ENCODE results near the gene SNAP47. TPM values are rescaled to one million over a fixed set of nuclear protein-coding genes. Genes with fewer than 3 reads are reported as not detected.

The SNAP47 gene
- total and polyA plus RNA-seq, 3 experiments from 2014 or later, result 27.0 to 47.4 (median 28.4) TPM

DNA sequence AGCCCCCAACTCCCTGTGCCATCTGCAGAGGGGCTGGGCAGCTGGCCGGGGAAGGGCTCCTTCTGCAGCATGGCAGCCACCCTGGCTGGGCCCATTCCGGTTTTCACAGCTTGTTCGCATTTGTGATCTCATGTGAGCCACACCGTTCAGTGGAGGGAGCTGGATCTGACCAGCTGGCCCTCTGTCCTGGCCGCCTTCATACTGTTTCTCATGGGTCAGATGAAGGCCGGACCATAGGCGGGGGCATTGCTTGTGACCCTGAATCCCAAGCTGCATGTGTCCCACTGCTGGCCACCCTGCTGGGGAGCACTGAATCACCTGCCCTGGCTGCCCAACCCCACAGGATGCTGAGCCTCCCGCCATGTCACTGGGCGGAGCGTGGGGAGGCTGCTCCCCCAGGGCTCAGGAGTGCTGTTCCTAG, 43.8 kb downstream of the SNAP47 start:
- Histone ChIP-seq H3K27ac (ENCODE audit: low read depth, low read length) (no peak overlapping the region), H3K36me3 (ENCODE audit: insufficient read depth, low read length) (peaks cover 10% of the 10 kb centered on the region), H3K4me1 (ENCODE audit: insufficient read depth, low read length) (peaks cover 10% of the 10 kb centered on the region), H3K4me3 (ENCODE audit: low read length) (no peak overlapping the region), H3K9me3 (ENCODE audit: low read length) (no peaks in the 10 kb centered on the region), H3K27me3 (ENCODE audit: insufficient read depth, low read length, poor library complexity, severe bottlenecking) (no peaks in the 10 kb centered on the region)
- POLR2A ChIA-PET, result interaction anchor here (1.0 kb wide), 1 partner anchor 13 kb away, joined by 3 read pairs; no protein-coding TSS in a partner anchor
- CTCF ChIA-PET, result interaction anchor here (1.2 kb wide), 1 partner anchor 9 kb away, joined by 3 read pairs; no protein-coding TSS in a partner anchor
- Mint-ChIP-seq H3K4me3 (no peak overlapping the region), H3K9me3 (no peaks in the 10 kb centered on the region), H3K27me3 (no peaks in the 10 kb centered on the region), H3K4me1 (peaks cover 9 to 26% (median 14%) of the 10 kb centered on the region in 3 donors), H3K36me3 (peaks cover 0 to 37% (median 9%) of the 10 kb centered on the region in 3 donors), H3K27ac (peak overlapping the region in 1 of 8 donors; percentile 2)
- DNase-seq, result no peak

DNA sequence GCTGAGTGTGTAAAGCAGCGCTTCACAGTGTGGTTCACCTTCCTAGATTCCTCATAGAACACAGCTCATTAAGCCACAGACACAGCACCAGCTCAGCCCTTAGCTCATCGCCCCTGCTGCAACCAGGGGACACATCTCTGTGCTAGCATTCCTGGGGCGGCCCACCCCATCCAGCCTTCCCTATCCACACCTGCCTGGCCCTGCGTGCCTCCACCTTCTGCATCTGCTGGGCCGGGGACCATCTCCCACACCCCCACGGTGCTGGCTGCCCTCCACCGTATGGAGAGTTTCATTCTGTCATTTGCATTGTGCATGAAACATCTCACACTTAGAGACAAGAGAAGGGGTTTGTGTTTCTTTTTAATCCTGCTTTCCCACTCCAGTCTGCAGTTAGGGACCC, 44.5 kb downstream of the SNAP47 start:
- H3K36me3 ChIP-seq (ENCODE audit: insufficient read depth, low read length), result peaks cover 10% of the 10 kb centered on the region
- Mint-ChIP-seq H3K4me3 (no peak overlapping the region), H3K36me3 (peaks cover 0 to 35% (median 9%) of the 10 kb centered on the region in 3 donors), H3K27ac (peak overlapping the region in 1 of 8 donors; percentile 25), H3K9me3 (no peaks in the 10 kb centered on the region), H3K4me1 (peaks cover 2 to 20% (median 8%) of the 10 kb centered on the region in 3 donors), H3K27me3 (no peaks in the 10 kb centered on the region)
- no peak overlapping the region for H3K4me3 ChIP-seq (ENCODE audit: low read length)
- ChIA-PET CTCF (interaction anchor here (1.2 to 1.5 kb wide), 2 partner anchors 8 to 14 kb away, joined by 3 to 4 read pairs; no protein-coding TSS in a partner anchor), POLR2A (no interaction called here)
- peaks cover 3% of the 10 kb centered on the region for H3K4me1 ChIP-seq (ENCODE audit: insufficient read depth, low read length)
- no peaks in the 10 kb centered on the region for H3K9me3 ChIP-seq (ENCODE audit: low read length)
- H3K27me3 ChIP-seq (ENCODE audit: insufficient read depth, low read length, poor library complexity, severe bottlenecking), result no peaks in the 10 kb centered on the region
- DNase-seq, result no peak
- no peak overlapping the region for H3K27ac ChIP-seq (ENCODE audit: low read depth, low read length)

DNA sequence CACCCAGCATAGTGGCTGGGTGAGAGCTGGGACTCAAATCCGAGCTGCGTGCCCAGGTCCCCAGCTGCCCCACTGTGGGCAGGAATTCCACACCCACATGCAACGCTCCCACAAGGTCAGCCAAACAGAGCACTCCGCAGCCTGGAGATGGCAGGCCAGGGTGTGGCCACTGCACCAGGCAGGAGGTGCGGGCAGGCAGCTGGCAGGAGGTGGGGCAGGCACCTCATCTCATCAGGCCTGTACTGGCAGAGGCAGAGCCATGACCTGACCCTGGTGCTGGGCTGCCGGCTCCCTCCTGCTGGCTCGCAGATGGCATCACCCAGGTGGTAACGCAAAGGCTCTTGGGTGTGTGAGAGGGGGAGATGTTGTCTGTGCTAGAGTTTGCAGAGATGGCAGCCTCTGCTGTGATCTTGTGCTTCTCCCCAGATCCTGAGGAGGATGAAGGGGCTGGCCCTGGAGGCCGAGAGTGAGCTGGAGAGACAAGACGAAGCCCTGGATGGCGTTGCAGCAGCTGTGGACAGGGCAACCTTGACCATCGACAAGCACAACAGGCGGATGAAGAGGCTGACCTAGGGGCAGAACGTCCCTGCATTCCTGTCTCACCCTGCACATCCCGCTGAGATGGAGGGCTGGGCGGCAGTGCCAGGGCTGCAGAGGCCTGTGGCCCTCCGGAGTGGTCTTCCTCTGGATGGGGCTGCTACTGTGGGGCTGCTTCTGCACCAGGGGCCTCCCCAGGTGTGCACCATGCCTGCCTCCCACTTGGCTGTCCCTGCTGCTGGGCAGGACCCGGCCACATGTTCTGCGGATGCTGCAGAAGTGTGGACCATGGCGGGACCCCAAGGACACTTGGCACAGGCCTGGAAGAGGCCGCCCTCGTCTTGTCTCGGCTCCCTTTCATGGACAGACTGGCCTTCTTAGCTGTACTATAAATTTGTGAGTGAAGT, 45.1 kb downstream of the SNAP47 start:
- Histone ChIP-seq H3K36me3 (ENCODE audit: insufficient read depth, low read length) (peaks cover 10% of the 10 kb centered on the region), H3K27ac (ENCODE audit: low read depth, low read length) (no peak overlapping the region), H3K4me1 (ENCODE audit: insufficient read depth, low read length) (no peaks in the 10 kb centered on the region), H3K27me3 (ENCODE audit: insufficient read depth, low read length, poor library complexity, severe bottlenecking) (no peaks in the 10 kb centered on the region), H3K4me3 (ENCODE audit: low read length) (no peak overlapping the region), H3K9me3 (ENCODE audit: low read length) (no peaks in the 10 kb centered on the region)
- ChIA-PET CTCF (interaction anchor here (1.5 kb wide), 1 partner anchor 14 kb away, joined by 4 read pairs; no protein-coding TSS in a partner anchor), POLR2A (no interaction called here)
- Mint-ChIP-seq H3K4me3 (no peak overlapping the region), H3K27ac (no peak overlapping the region), H3K9me3 (no peaks in the 10 kb centered on the region), H3K36me3 (peaks cover 0 to 35% (median 9%) of the 10 kb centered on the region in 3 donors), H3K4me1 (peaks cover 0 to 13% (median 6%) of the 10 kb centered on the region in 3 donors), H3K27me3 (no peaks in the 10 kb centered on the region)
- DNase-seq, result no peak

DNA sequence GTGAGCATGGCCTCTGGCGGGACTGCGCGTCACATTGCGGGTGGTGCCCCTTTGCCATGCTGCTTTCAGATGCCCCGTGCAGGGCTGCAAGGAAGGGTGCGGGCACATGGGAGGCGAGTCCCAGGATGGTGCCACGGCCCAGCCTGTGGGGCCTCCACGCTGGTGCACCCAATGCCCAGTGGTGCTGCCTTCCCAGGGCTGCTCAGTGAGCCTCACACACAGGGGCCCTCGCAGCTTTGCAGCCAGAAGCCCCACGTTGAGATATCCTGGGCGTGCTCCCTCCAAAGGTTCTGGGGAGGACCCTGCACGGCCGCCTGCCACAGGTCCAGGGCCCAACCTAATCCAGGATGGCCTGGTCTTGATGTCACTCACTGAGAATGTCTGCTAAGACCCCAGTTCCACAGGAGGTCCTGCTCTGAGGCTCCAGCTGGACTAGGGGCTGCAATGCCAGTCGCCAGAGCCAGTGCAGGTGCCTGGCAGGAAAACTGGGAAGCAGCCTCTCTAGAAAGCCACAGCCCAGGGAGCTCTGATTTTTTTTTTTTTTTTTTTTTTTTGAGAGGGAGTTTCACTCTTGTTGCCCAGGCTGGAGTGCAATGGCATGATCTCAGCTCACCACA, 46.2 kb downstream of the SNAP47 start:
- Mint-ChIP-seq H3K36me3 (peaks cover 0 to 30% (median 7%) of the 10 kb centered on the region in 3 donors), H3K9me3 (no peaks in the 10 kb centered on the region), H3K4me1 (peaks cover 0 to 12% (median under 1%) of the 10 kb centered on the region in 3 donors), H3K27ac (no peak overlapping the region), H3K4me3 (no peak overlapping the region), H3K27me3 (no peaks in the 10 kb centered on the region)
- Histone ChIP-seq H3K9me3 (ENCODE audit: low read length) (no peaks in the 10 kb centered on the region), H3K27ac (ENCODE audit: low read depth, low read length) (no peak overlapping the region), H3K27me3 (ENCODE audit: insufficient read depth, low read length, poor library complexity, severe bottlenecking) (no peaks in the 10 kb centered on the region), H3K4me1 (ENCODE audit: insufficient read depth, low read length) (no peaks in the 10 kb centered on the region), H3K4me3 (ENCODE audit: low read length) (no peak overlapping the region), H3K36me3 (ENCODE audit: insufficient read depth, low read length) (peaks cover 3% of the 10 kb centered on the region)
- CTCF ChIA-PET, result no interaction called here
- no peak for DNase-seq
- POLR2A ChIA-PET, result interaction anchor here (0.7 kb wide), 1 partner anchor 9 kb away, joined by 3 read pairs; no protein-coding TSS in a partner anchor

DNA sequence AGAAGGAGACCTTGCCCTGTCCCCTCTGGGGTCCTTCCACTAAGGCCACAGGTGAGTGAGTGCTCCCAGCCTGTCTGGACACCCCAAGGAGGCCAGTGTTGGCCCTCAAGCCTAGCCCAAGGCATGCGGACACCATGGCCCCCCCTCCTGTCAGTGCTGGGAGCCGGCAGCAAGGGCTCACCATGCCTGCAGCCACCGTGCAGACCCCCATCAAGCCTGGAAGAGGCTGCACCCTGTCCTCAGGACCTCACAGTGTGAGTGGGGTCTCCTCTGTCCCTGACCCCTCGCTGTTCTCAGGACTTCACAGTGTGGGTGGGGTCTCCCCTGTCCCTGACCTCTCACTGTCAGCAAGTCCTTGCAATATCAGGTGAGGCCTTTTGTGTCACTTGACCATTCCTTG, 47.0 kb downstream of the SNAP47 start:
- Histone ChIP-seq H3K9me3 (ENCODE audit: low read length) (no peaks in the 10 kb centered on the region), H3K27ac (ENCODE audit: low read depth, low read length) (no peak overlapping the region), H3K4me1 (ENCODE audit: insufficient read depth, low read length) (peaks cover 7% of the 10 kb centered on the region), H3K36me3 (ENCODE audit: insufficient read depth, low read length) (no peaks in the 10 kb centered on the region), H3K27me3 (ENCODE audit: insufficient read depth, low read length, poor library complexity, severe bottlenecking) (no peaks in the 10 kb centered on the region), H3K4me3 (ENCODE audit: low read length) (no peak overlapping the region)
- no peak for DNase-seq
- Mint-ChIP-seq H3K36me3 (peaks cover 0 to 23% (median 7%) of the 10 kb centered on the region in 3 donors), H3K4me3 (no peak overlapping the region), H3K4me1 (peaks cover 3 to 16% (median 3%) of the 10 kb centered on the region in 3 donors), H3K27me3 (no peaks in the 10 kb centered on the region), H3K9me3 (no peaks in the 10 kb centered on the region), H3K27ac (no peak overlapping the region)
- ChIA-PET CTCF (no interaction called here), POLR2A (no interaction called here)

DNA sequence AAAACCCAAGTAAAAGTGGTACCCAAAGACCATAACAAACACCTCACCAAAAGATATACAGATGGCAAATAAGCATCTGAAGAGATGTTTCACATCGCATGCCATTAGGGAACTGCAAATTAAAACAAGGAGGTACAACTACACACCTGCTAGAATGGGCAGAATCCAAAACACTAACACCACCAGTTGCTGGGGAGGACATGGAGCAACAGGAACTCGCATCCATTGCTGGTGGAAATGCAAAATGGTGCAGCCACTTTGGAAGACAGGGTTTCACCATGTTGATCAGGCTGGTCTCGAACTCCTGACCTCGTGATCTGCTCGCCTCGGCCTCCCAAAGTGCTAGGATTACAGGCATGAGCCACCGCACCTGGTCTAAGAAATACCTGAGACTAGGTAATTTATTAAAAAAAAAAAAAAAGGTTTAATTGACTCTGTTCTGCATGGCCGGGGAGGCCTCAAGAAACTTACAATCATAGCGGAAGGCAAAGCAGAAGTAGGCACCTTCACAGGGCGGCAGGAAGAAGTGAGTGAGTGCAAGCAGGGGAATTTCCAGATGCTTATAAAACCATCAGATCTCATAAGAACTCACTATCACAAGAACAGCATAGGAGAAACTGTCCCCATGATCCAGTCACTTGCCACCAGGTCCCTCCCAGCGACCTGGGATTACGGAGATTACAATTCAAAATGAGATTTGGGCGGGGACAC, 50.0 kb downstream of the SNAP47 start:
- no peak for DNase-seq
- CTCF ChIA-PET, result interaction anchor here (1.6 kb wide), 1 partner anchor 23 kb away, joined by 5 read pairs; no protein-coding TSS in a partner anchor

DNA sequence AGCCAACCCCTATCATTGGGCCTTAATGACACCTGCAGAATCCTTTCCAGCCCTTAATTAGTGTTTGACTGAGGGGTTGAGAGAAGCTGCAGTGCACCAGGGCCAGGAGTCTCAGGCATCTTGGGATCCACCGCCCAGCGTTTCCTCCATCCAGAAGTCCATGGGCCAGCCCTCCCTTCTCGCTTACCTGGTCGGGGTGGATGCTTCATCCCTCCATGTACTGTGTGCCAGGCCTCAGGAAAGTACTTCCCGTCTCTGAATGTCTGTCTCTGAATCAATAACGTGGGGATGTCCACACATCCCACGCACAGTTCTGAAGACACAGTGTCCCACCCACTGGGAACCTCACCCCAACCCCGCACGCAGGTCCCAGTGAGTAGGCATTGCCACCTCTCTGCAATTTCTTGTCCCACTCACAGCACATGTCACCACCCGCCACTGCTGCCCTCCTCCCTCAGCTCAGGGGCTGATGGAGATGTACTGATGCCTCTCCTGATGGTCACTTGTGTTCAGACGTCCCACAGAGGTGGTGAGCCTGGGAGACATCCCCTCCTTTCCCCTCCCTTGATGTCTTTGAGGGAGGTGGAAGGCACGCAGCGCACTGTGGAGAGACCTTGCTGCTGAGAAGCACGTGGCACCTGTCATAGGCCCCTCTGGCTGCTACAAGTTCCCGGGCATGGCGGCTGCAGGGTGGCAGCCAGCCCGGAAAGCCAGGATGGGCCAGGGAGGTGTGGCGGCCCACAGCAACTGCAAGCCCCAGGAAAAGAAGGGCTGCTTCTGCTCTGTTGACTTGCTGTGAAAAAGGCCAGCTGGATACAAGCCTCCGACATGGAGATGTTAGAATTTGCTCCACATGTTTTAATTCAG, 50.8 kb downstream of the SNAP47 start:
- Histone ChIP-seq H3K27me3 (ENCODE audit: insufficient read depth, low read length, poor library complexity, severe bottlenecking) (no peaks in the 10 kb centered on the region), H3K36me3 (ENCODE audit: insufficient read depth, low read length) (no peaks in the 10 kb centered on the region), H3K4me1 (ENCODE audit: insufficient read depth, low read length) (peaks cover 16% of the 10 kb centered on the region), H3K27ac (ENCODE audit: low read depth, low read length) (no peak overlapping the region), H3K4me3 (ENCODE audit: low read length) (no peak overlapping the region), H3K9me3 (ENCODE audit: low read length) (no peaks in the 10 kb centered on the region)
- Mint-ChIP-seq H3K4me1 (peaks cover 5 to 29% (median 12%) of the 10 kb centered on the region in 3 donors), H3K4me3 (peak overlapping the region; percentile 13 to 55 (median 41)), H3K36me3 (peaks cover 0 to 10% (median 4%) of the 10 kb centered on the region in 3 donors), H3K27ac (peak overlapping the region in 1 of 8 donors; percentile 55), H3K27me3 (no peaks in the 10 kb centered on the region), H3K9me3 (no peaks in the 10 kb centered on the region)
- POLR2A ChIA-PET, result no interaction called here
- no peak for DNase-seq
- CTCF ChIA-PET, result interaction anchor here (4.7 kb wide), 1 partner anchor 22 kb away, joined by 47 read pairs; no protein-coding TSS in a partner anchor

More for the DNA sequence above, 50.0 kb downstream of the SNAP47 start:
- Mint-ChIP-seq H3K9me3 (no peaks in the 10 kb centered on the region), H3K4me1 (peaks cover 5 to 29% (median 12%) of the 10 kb centered on the region in 3 donors), H3K36me3 (peaks cover 0 to 16% (median 4%) of the 10 kb centered on the region in 3 donors), H3K27me3 (no peaks in the 10 kb centered on the region), H3K4me3 (peak overlapping the region in 2 of 7 donors; percentile 47 to 55), H3K27ac (peak overlapping the region in 2 of 8 donors; percentile 33 to 41)
- Histone ChIP-seq H3K9me3 (ENCODE audit: low read length) (no peaks in the 10 kb centered on the region), H3K27me3 (ENCODE audit: insufficient read depth, low read length, poor library complexity, severe bottlenecking) (no peaks in the 10 kb centered on the region), H3K4me3 (ENCODE audit: low read length) (no peak overlapping the region), H3K27ac (ENCODE audit: low read depth, low read length) (no peak overlapping the region), H3K36me3 (ENCODE audit: insufficient read depth, low read length) (no peaks in the 10 kb centered on the region), H3K4me1 (ENCODE audit: insufficient read depth, low read length) (peaks cover 16% of the 10 kb centered on the region)
- POLR2A ChIA-PET, result no interaction called here

All from CD8-positive, alpha-beta memory T cell (primary cell).